IMR-90 (cell line): ENCODE data around the gene PEX7. TPM values are rescaled to one million over a fixed set of nuclear protein-coding genes. Genes with fewer than 3 reads are reported as not detected.

ENCODE experiments used
- ATAC-seq: fragments of 200-7000 bp; cut with Tn5 transposase; 2 replicates; pipeline ENCODE4 v1.9.1; 2020; ENCODE audit warnings: low read depth, mild to moderate bottlenecking, moderate library complexity
- BruUV-seq: library from RNA; stranded (reverse); fragments of 400-500 nt; replicated peaks from 2 replicates; lab custom pipeline; 2021; lab: Mats Ljungman, UMichigan
- CTCF ChIA-PET: fragments of 300-600 bp; formaldehyde crosslinking; extraction: SDS; loops from one replicate; lab custom pipeline; 2021; ENCODE audit warnings: antibody characterized with exemption; lab: Yijun Ruan, JAX
- POLR2A ChIA-PET: fragments of 300-600 bp; sonication (Branson Sonifier 250); formaldehyde crosslinking; loops from one replicate; lab custom pipeline; 2022; ENCODE audit warnings: antibody characterized with exemption; ENCODE audit not compliant: unreplicated experiment; lab: Charles Lee
- DNase-seq: peaks from one replicate; pipeline ENCODE4 v3.0.0; 2013
- H2AFZ ChIP-seq: replicated peaks from 2 replicates; pipeline ENCODE3; 2013; ENCODE audit warnings: low read length, mild to moderate bottlenecking; ENCODE audit not compliant: poor library complexity
- H2AK5ac ChIP-seq: 2 replicates; pipeline ENCODE4 v1.6.1; 2013; ENCODE audit warnings: low read depth, low read length, inconsistent platforms
- H2AK9ac ChIP-seq: replicated peaks from 2 replicates; pipeline ENCODE3; 2013; ENCODE audit warnings: mild to moderate bottlenecking, low read depth, low read length, moderate library complexity; ENCODE audit not compliant: poor library complexity
- H2BK120ac ChIP-seq: 2 replicates; pipeline ENCODE4 v1.6.1; 2013; ENCODE audit warnings: low read depth, low read length, inconsistent platforms
- H2BK15ac ChIP-seq: 3 replicates; pipeline ENCODE4 v1.6.1; 2013; ENCODE audit warnings: low read depth, low read length, inconsistent platforms
- H2BK20ac ChIP-seq: 2 replicates; pipeline ENCODE4 v1.6.1; 2013; ENCODE audit warnings: low read depth, mild to moderate bottlenecking, inconsistent platforms, low read length, moderate library complexity
- H2BK5ac ChIP-seq: 2 replicates; pipeline ENCODE4 v1.6.1; 2013; ENCODE audit warnings: mild to moderate bottlenecking, low read depth, low read length, inconsistent platforms; ENCODE audit not compliant: poor library complexity, severe bottlenecking
- H3K14ac ChIP-seq: replicated peaks from 2 replicates; pipeline ENCODE4 v1.6.1; 2013; ENCODE audit warnings: low read depth, low read length, inconsistent platforms
- H3K18ac ChIP-seq: 2 replicates; pipeline ENCODE4 v1.6.1; 2013; ENCODE audit warnings: low read depth, low read length, control low read depth
- H3K23ac ChIP-seq: 2 replicates; pipeline ENCODE4 v1.6.1; 2013; ENCODE audit warnings: low read depth, low read length, inconsistent platforms
- H3K27ac ChIP-seq: 2 replicates; pipeline ENCODE4 v1.5.1; 2013; ENCODE audit warnings: mild to moderate bottlenecking, control low read depth, low read length; ENCODE audit not compliant: insufficient read depth
- H3K27me3 ChIP-seq: 2 replicates; pipeline ENCODE4 v1.6.1; 2013; ENCODE audit warnings: low read length; ENCODE audit not compliant: control insufficient read depth, insufficient read depth
- H3K36me3 ChIP-seq: 2 replicates; pipeline ENCODE4 v1.6.1; 2013; ENCODE audit warnings: low read length, mixed read lengths; ENCODE audit not compliant: control insufficient read depth, insufficient read depth
- H3K4ac ChIP-seq: 2 replicates; pipeline ENCODE4 v1.6.1; 2013; ENCODE audit warnings: low read depth, low read length, inconsistent platforms
- H3K4me1 ChIP-seq: 2 replicates; pipeline ENCODE4 v1.6.1; 2013; ENCODE audit warnings: low read length, mixed read lengths; ENCODE audit not compliant: control insufficient read depth, insufficient read depth
- H3K4me2 ChIP-seq: 2 replicates; pipeline ENCODE4 v1.6.1; 2013; ENCODE audit warnings: low read depth, mild to moderate bottlenecking, control low read depth, low read length, moderate library complexity
- H3K4me3 ChIP-seq: 2 replicates; pipeline ENCODE4 v1.5.1; 2013; ENCODE audit warnings: low read depth, mild to moderate bottlenecking, control low read depth, low read length, moderate library complexity; ENCODE audit not compliant: insufficient read depth
- H3K56ac ChIP-seq: 2 replicates; pipeline ENCODE4 v1.6.1; 2013; ENCODE audit warnings: low read length, inconsistent platforms; ENCODE audit not compliant: insufficient read depth; ENCODE audit errors: extremely low read depth
- H3K79me1 ChIP-seq, 2 experiments: 2 replicates each; pipeline ENCODE4 v1.6.1; 2013; ENCODE audit warnings: low read length in 2 of 2, inconsistent platforms in 1 of 2, low read depth in 1 of 2
- H3K9ac ChIP-seq: 2 replicates; pipeline ENCODE4 v1.6.1; 2013; ENCODE audit warnings: low read depth, low read length, control low read depth
- H3K9me1 ChIP-seq: 2 replicates; pipeline ENCODE4 v1.6.1; 2013; ENCODE audit warnings: low read length, inconsistent platforms; ENCODE audit not compliant: insufficient read depth
- H3K9me3 ChIP-seq: 2 replicates; pipeline ENCODE4 v1.6.1; 2013; ENCODE audit warnings: low read length; ENCODE audit not compliant: control insufficient read depth, insufficient read depth
- H4K20me1 ChIP-seq: 2 replicates; pipeline ENCODE4 v1.6.1; 2013; ENCODE audit warnings: low read length, inconsistent platforms; ENCODE audit not compliant: insufficient read depth
- H4K5ac ChIP-seq: 2 replicates; pipeline ENCODE4 v1.6.1; 2013; ENCODE audit warnings: mild to moderate bottlenecking, low read depth, low read length, control low read depth
- H4K8ac ChIP-seq, 2 experiments: 2 replicates each; pipeline ENCODE4 v1.6.1; 2013; ENCODE audit warnings: low read depth in 2 of 2, low read length in 2 of 2, control low read depth in 1 of 2, inconsistent platforms in 1 of 2
- H4K91ac ChIP-seq: 2 replicates; pipeline ENCODE4 v1.6.1; 2013; ENCODE audit warnings: low read depth, low read length, inconsistent platforms; ENCODE audit not compliant: insufficient read depth
- BHLHE40 ChIP-seq: fragments of 150-350 bp; IDR thresholded peaks from 2 replicates; pipeline ENCODE4 v1.6.1; 2016; ENCODE audit warnings: mild to moderate bottlenecking, low read depth, low read length
- MAFK ChIP-seq: IDR thresholded peaks from 2 replicates; pipeline ENCODE4 v1.6.1; 2012; ENCODE audit warnings: low read depth, low read length, improper control_type of control experiment
- MAZ ChIP-seq: IDR thresholded peaks from 2 replicates; pipeline ENCODE4 v1.6.1; 2012; ENCODE audit warnings: low read depth, mild to moderate bottlenecking, low read length, improper control_type of control experiment, moderate library complexity, borderline replicate concordance
- NFE2L2 ChIP-seq: fragments of 150-350 bp; IDR thresholded peaks from 2 replicates; pipeline ENCODE4 v1.6.1; 2016; ENCODE audit warnings: low read depth, mild to moderate bottlenecking, low read length
- RFX5 ChIP-seq: IDR thresholded peaks from 2 replicates; pipeline ENCODE4 v1.8.0; 2012; ENCODE audit warnings: low read depth, mild to moderate bottlenecking, low read length, moderate library complexity
- SMC3 ChIP-seq: fragments of 150-350 bp; IDR thresholded peaks from 2 replicates; pipeline ENCODE4 v1.6.1; 2016; ENCODE audit warnings: low read depth, mild to moderate bottlenecking, antibody characterized with exemption, low read length, moderate library complexity
- WGBS, 2 experiments: methylation state at CpG; one replicate each; pipeline versions ENCODE4 v1.1.5 to v1.1.7; 2013; ENCODE audit warnings: missing lambda C conversion rate in 2 of 2; ENCODE audit not compliant: insufficient read length in 1 of 2; ENCODE audit errors: extremely low coverage in 2 of 2; 5-methylcytosine and 5-hydroxymethylcytosine counted together
- dilution Hi-C: fragments of 300-500 bp; cut with HindIII; formaldehyde crosslinking; loops from one replicate; pipeline ENCODE4 v1.14.3; 2018; ENCODE audit warnings: low sequenced_read_pairs; ENCODE audit not compliant: unreplicated experiment
- in situ Hi-C: fragments of 300-500 bp; cut with MboI; formaldehyde crosslinking; loops from 3 replicates; pipeline ENCODE4 v1.14.3; 2019; ENCODE audit warnings: low sequenced_read_pairs, inconsistent platforms, mixed read lengths
- intact Hi-C: fragments of 100-400 bp; cut with micrococcal nuclease; formaldehyde crosslinking; loops from 2 replicates; pipeline ENCODE4 v1.10.0; 2022
- polyA plus RNA-seq, 3 experiments: library from polyadenylated mRNA; depleted of rRNA; stranded (reverse); fragments of >200 nt; gene quantifications; 2 replicates each; pipeline ENCODE4 v1.2.3, GENCODE V29; 2012; ENCODE audit warnings: low replicate concordance in 1 of 3
- total RNA-seq: library from RNA; depleted of rRNA; stranded (reverse); fragments of >200 nt; gene quantifications from 2 replicates; pipeline ENCODE4 v1.2.3, GENCODE V29; 2012

PEX7 gene
- total and polyA plus RNA-seq, 2 of the 4 experiments (the other 2 are of a cell fraction) = 5.4 to 7.0 TPM

DNA sequence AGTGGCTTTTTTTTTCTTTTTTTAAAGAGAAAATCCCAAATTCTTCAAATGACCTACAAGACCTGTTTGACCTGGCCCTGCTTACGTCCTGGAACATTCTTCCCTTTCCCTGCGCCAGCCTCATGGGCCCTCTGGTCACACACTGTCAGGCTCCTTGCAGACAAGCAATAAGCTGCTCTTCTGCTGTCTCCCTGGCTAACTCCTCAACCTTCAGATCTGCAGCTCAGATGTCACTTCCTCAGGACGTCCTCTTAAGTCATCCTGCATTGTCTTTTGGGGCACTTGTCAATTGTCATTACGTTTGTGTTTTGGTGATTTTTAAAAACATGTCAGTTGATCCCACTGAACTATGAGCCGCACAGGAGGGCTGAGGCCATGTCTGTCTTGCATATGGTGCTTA, 70.8 kb downstream of the PEX7 start:
- POLR2A ChIA-PET = no interaction called here
- Histone ChIP-seq H3K79me1 (no peaks in the 10 kb centered on the region), H3K9me1 (peaks cover 6% of the 10 kb centered on the region; the same call in 1 of the 2 replicates)

More for the DNA sequence above, 70.8 kb downstream of the PEX7 start:
- Histone ChIP-seq H3K4me2 (no peak overlapping the region), H3K56ac (no peak overlapping the region), H4K91ac (no peak overlapping the region), H3K4me1 (peaks cover 4% of the 10 kb centered on the region), H3K18ac (no peak overlapping the region), H2AFZ (no peak overlapping the region), H3K4ac (no peak overlapping the region), H3K4me3 (no peak overlapping the region), H2AK9ac (no peak overlapping the region), H2AK5ac (no peak overlapping the region), H3K9ac (no peak overlapping the region), H3K27me3 (no peaks in the 10 kb centered on the region), H2BK120ac (no peak overlapping the region), H2BK5ac (no peak overlapping the region), H2BK20ac (no peak overlapping the region), H4K5ac (no peak overlapping the region), H3K23ac (no peak overlapping the region), H3K14ac (no peak overlapping the region), H2BK15ac (no peak overlapping the region), H3K9me3 (no peaks in the 10 kb centered on the region), H4K20me1 (no peaks in the 10 kb centered on the region), H3K36me3 (no peaks in the 10 kb centered on the region), H3K27ac (no peak overlapping the region), H4K8ac (no peak overlapping the region)
- TF ChIP-seq BHLHE40 (no peak), SMC3 (no peak), MAFK (no peak), NFE2L2 (no peak), RFX5 (no peak), MAZ (no peak)
- BruUV-seq = no TSS peak
- 100% methylated on average over 2 of the region's 5 CpGs; no CpG with 5 or more reads in 1 of the 2 experiments for WGBS, 2 experiments
- dilution Hi-C loops (no loop called here), intact Hi-C loops (no loop called here), in situ Hi-C loops (no loop called here)
- ATAC-seq (no peak), DNase-seq (no peak)
- CTCF ChIA-PET = no interaction called here
